Activated T-cell treated with anti-CD3 and anti-CD28 coated beads, Interleukin-2, amount 50 U/mL, for 24 hours (primary cell): ENCODE data around the gene TTC27.

Experiments
- DNase-seq: peaks from one replicate; pipeline ENCODE4 v3.0.0-alpha.2; 2020
- H3K27ac Mint-ChIP-seq: 2 replicates; pipeline ENCODE4 v1.8.0; 2020; ENCODE audit warnings: mild to moderate bottlenecking, mixed read lengths
- H3K27me3 Mint-ChIP-seq: 2 replicates; pipeline ENCODE4 v1.8.0; 2020; ENCODE audit warnings: mixed read lengths
- H3K36me3 Mint-ChIP-seq: 2 replicates; pipeline ENCODE4 v1.8.0; 2020; ENCODE audit warnings: low read depth, mixed read lengths
- H3K4me1 Mint-ChIP-seq: 2 replicates; pipeline ENCODE4 v1.8.0; 2020; ENCODE audit warnings: low read depth, mixed read lengths
- H3K4me3 Mint-ChIP-seq: 2 replicates; pipeline ENCODE4 v1.8.0; 2020; ENCODE audit warnings: mild to moderate bottlenecking, moderate library complexity, mixed read lengths
- H3K9me3 Mint-ChIP-seq: 2 replicates; pipeline ENCODE4 v1.8.0; 2020; ENCODE audit warnings: mixed read lengths

Gene TTC27

GRCh38 chr2:32806857-32807256, 179.0 kb downstream of the TTC27 start:
- H3K27me3 Mint-ChIP-seq: no peaks in the 10 kb centered on the region
- no peak for DNase-seq
- peaks cover 52% of the 10 kb centered on the region for H3K36me3 Mint-ChIP-seq
- no peaks in the 10 kb centered on the region for H3K4me1 Mint-ChIP-seq
- no peak overlapping the region for H3K27ac Mint-ChIP-seq
- H3K4me3 Mint-ChIP-seq: no peak overlapping the region
- H3K9me3 Mint-ChIP-seq: no peaks in the 10 kb centered on the region

GRCh38 chr2:32807662-32808061, 179.8 kb downstream of the TTC27 start:
- Mint-ChIP-seq H3K9me3 (no peaks in the 10 kb centered on the region), H3K4me3 (no peak overlapping the region), H3K27ac (no peak overlapping the region), H3K36me3 (peaks cover 55% of the 10 kb centered on the region), H3K27me3 (no peaks in the 10 kb centered on the region), H3K4me1 (no peaks in the 10 kb centered on the region)
- no peak for DNase-seq

- peaks cover 76% of the 10 kb centered on the region for H3K36me3 Mint-ChIP-seq
- no peaks in the 10 kb centered on the region for H3K9me3 Mint-ChIP-seq
- H3K4me1 Mint-ChIP-seq: no peaks in the 10 kb centered on the region
- H3K27me3 Mint-ChIP-seq: no peaks in the 10 kb centered on the region
- H3K4me3 Mint-ChIP-seq: no peak overlapping the region
- no peak for DNase-seq
- H3K27ac Mint-ChIP-seq: no peak overlapping the region
Measured at GRCh38 chr2:32810909-32811495, 183.2 kb downstream of the TTC27 start.

- Mint-ChIP-seq H3K36me3 (peaks cover 81% of the 10 kb centered on the region), H3K27ac (no peak overlapping the region), H3K9me3 (no peaks in the 10 kb centered on the region), H3K27me3 (no peaks in the 10 kb centered on the region), H3K4me1 (no peaks in the 10 kb centered on the region), H3K4me3 (no peak overlapping the region)
- no peak for DNase-seq
Measured at GRCh38 chr2:32811696-32812095, 183.8 kb downstream of the TTC27 start.

- H3K27me3 Mint-ChIP-seq: no peaks in the 10 kb centered on the region
- H3K36me3 Mint-ChIP-seq: peaks cover 84% of the 10 kb centered on the region
- H3K27ac Mint-ChIP-seq: no peak overlapping the region
- H3K4me1 Mint-ChIP-seq: no peaks in the 10 kb centered on the region
- DNase-seq: no peak
- H3K4me3 Mint-ChIP-seq: no peak overlapping the region
- no peaks in the 10 kb centered on the region for H3K9me3 Mint-ChIP-seq
Measured at GRCh38 chr2:32812316-32812715, 184.5 kb downstream of the TTC27 start.

GRCh38 chr2:32820088-32820487, 192.2 kb downstream of the TTC27 start:
- H3K36me3 Mint-ChIP-seq: peaks cover 72% of the 10 kb centered on the region
- H3K9me3 Mint-ChIP-seq: no peaks in the 10 kb centered on the region
- H3K4me3 Mint-ChIP-seq: no peak overlapping the region
- H3K27me3 Mint-ChIP-seq: no peaks in the 10 kb centered on the region
- H3K4me1 Mint-ChIP-seq: no peaks in the 10 kb centered on the region
- H3K27ac Mint-ChIP-seq: no peak overlapping the region
- no peak for DNase-seq

- Mint-ChIP-seq H3K4me1 (no peaks in the 10 kb centered on the region), H3K27ac (no peak overlapping the region), H3K4me3 (no peak overlapping the region), H3K27me3 (no peaks in the 10 kb centered on the region), H3K9me3 (no peaks in the 10 kb centered on the region), H3K36me3 (peaks cover 72% of the 10 kb centered on the region)
- no peak for DNase-seq
Measured at GRCh38 chr2:32820701-32821100, 192.9 kb downstream of the TTC27 start.

GRCh38 chr2:32824070-32824809, 196.4 kb downstream of the TTC27 start:
- H3K9me3 Mint-ChIP-seq: peaks cover 6% of the 10 kb centered on the region
- H3K36me3 Mint-ChIP-seq: peaks cover 41% of the 10 kb centered on the region
- DNase-seq: no peak
- no peaks in the 10 kb centered on the region for H3K27me3 Mint-ChIP-seq
- H3K27ac Mint-ChIP-seq: no peak overlapping the region
- H3K4me1 Mint-ChIP-seq: no peaks in the 10 kb centered on the region
- H3K4me3 Mint-ChIP-seq: no peak overlapping the region

GRCh38 chr2:32825291-32825712, 197.5 kb downstream of the TTC27 start:
- Mint-ChIP-seq H3K4me3 (no peak overlapping the region), H3K9me3 (peaks cover 13% of the 10 kb centered on the region), H3K27me3 (no peaks in the 10 kb centered on the region), H3K27ac (no peak overlapping the region), H3K36me3 (peaks cover 31% of the 10 kb centered on the region), H3K4me1 (no peaks in the 10 kb centered on the region)
- no peak for DNase-seq

- no peaks in the 10 kb centered on the region for H3K27me3 Mint-ChIP-seq
- H3K4me3 Mint-ChIP-seq: no peak overlapping the region
- H3K27ac Mint-ChIP-seq: no peak overlapping the region
- peaks cover 18% of the 10 kb centered on the region for H3K9me3 Mint-ChIP-seq
- DNase-seq: no peak
- peaks cover 3% of the 10 kb centered on the region for H3K36me3 Mint-ChIP-seq
- H3K4me1 Mint-ChIP-seq: peaks cover 2% of the 10 kb centered on the region
Measured at GRCh38 chr2:32830196-32830595, 202.3 kb downstream of the TTC27 start.

GRCh38 chr2:32832821-32833220, 205.0 kb downstream of the TTC27 start:
- H3K4me3 Mint-ChIP-seq: no peak overlapping the region

GRCh38 chr2:32833709-32834108, 205.9 kb downstream of the TTC27 start:
- peaks cover 15% of the 10 kb centered on the region for H3K9me3 Mint-ChIP-seq
- no peak overlapping the region for H3K27ac Mint-ChIP-seq

More at GRCh38 chr2:32832821-32833220, 205.0 kb downstream of the TTC27 start:
- H3K27ac Mint-ChIP-seq: no peak overlapping the region
- no peak for DNase-seq
- peaks cover 3% of the 10 kb centered on the region for H3K4me1 Mint-ChIP-seq
- H3K36me3 Mint-ChIP-seq: no peaks in the 10 kb centered on the region
- peaks cover 18% of the 10 kb centered on the region for H3K9me3 Mint-ChIP-seq
- no peaks in the 10 kb centered on the region for H3K27me3 Mint-ChIP-seq

GRCh38 chr2:32835148-32835547, 207.3 kb downstream of the TTC27 start:
- Mint-ChIP-seq H3K36me3 (no peaks in the 10 kb centered on the region), H3K9me3 (peaks cover 6% of the 10 kb centered on the region), H3K27ac (no peak overlapping the region), H3K27me3 (no peaks in the 10 kb centered on the region), H3K4me3 (no peak overlapping the region), H3K4me1 (peaks cover 3% of the 10 kb centered on the region)
- no peak for DNase-seq

More at GRCh38 chr2:32833709-32834108, 205.9 kb downstream of the TTC27 start:
- Mint-ChIP-seq H3K4me1 (peaks cover 3% of the 10 kb centered on the region), H3K4me3 (no peak overlapping the region), H3K27me3 (no peaks in the 10 kb centered on the region), H3K36me3 (no peaks in the 10 kb centered on the region)
- no peak for DNase-seq

- Mint-ChIP-seq H3K36me3 (no peaks in the 10 kb centered on the region), H3K27ac (no peak overlapping the region), H3K4me3 (no peak overlapping the region), H3K9me3 (no peaks in the 10 kb centered on the region), H3K4me1 (peaks cover 3% of the 10 kb centered on the region), H3K27me3 (no peaks in the 10 kb centered on the region)
- DNase-seq: no peak
Measured at GRCh38 chr2:32836933-32837332, 209.1 kb downstream of the TTC27 start.

- H3K27ac Mint-ChIP-seq: no peak overlapping the region
- H3K9me3 Mint-ChIP-seq: no peaks in the 10 kb centered on the region
- H3K4me3 Mint-ChIP-seq: no peak overlapping the region
- no peaks in the 10 kb centered on the region for H3K36me3 Mint-ChIP-seq
- no peak for DNase-seq
- peaks cover 3% of the 10 kb centered on the region for H3K4me1 Mint-ChIP-seq
- H3K27me3 Mint-ChIP-seq: no peaks in the 10 kb centered on the region
Measured at GRCh38 chr2:32838418-32838817, 210.6 kb downstream of the TTC27 start.
